ENCODE measurements around the gene CLK2. TPM values are rescaled to one million over a fixed set of nuclear protein-coding genes. Genes with fewer than 3 reads are reported as not detected.
"Not testable (repeated sequence)": the region's sequence is repeated elsewhere in the genome, so short reads cannot be mapped to it uniquely, and the experiment has no call there.

CLK2 gene
- total RNA-seq, 2 donors from 2014 or later, result 69.8 to 82.3 TPM

- H3K9me3 Mint-ChIP-seq; H3K27me3 ChIP-seq (ENCODE audit: control insufficient read depth, insufficient read depth, low read length, poor library complexity, severe bottlenecking); H3K4me3 Mint-ChIP-seq; H3K9ac ChIP-seq (ENCODE audit: extremely low read depth, low read length, poor library complexity, severe bottlenecking); H3K4me1 ChIP-seq (ENCODE audit: control insufficient read depth, insufficient read depth, low read length); H3K9me3 ChIP-seq (ENCODE audit: control insufficient read depth, low read length); H3K4me3 ChIP-seq (ENCODE audit: low read length); DNase-seq; H3K36me3 ChIP-seq (ENCODE audit: control insufficient read depth, insufficient read depth, low read length); H3K27ac Mint-ChIP-seq; H3K4me1 Mint-ChIP-seq; H3K27ac ChIP-seq (ENCODE audit: low read depth, low read length): not testable (repeated sequence)
- Mint-ChIP-seq H3K36me3 (ENCODE audit: low read depth) (peaks cover 16% of the 10 kb centered on the region), H3K27me3 (ENCODE audit: insufficient read depth) (peaks cover 14% of the 10 kb centered on the region)
- 90 to 100% methylated on average over 4 to 13 of the region's 13 CpGs for WGBS, 2 experiments (ENCODE audit: insufficient coverage in 1 of 2, insufficient read length in 1 of 2)
Observed at GRCh38 chr1:155232001-155232978, 41.0 kb downstream of the CLK2 start.

DNA sequence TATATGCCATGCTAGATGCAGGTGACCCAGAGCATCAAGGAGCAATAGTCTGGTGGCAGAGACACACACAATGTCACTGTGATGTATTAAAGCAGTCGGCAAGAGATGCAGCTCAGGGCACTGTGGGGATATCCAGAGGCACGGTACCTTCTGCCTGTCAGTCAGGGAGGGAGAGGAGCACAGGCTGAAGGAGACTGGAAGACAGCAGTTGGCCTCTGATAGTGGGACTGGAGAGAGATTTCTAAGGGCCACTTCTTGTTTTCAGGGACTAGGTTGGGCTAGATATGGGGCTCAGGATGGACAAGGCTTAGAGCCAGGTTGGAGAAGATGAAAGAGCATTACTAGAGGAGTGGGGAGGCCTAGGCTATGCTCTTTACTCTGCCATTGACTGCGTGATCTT, 42.0 kb downstream of the CLK2 start:
- not testable (repeated sequence) for H3K27ac ChIP-seq (ENCODE audit: low read depth, low read length); H3K4me3 ChIP-seq (ENCODE audit: low read length); H3K27me3 ChIP-seq (ENCODE audit: control insufficient read depth, insufficient read depth, low read length, poor library complexity, severe bottlenecking); H3K4me3 Mint-ChIP-seq; H3K4me1 Mint-ChIP-seq; H3K36me3 ChIP-seq (ENCODE audit: control insufficient read depth, insufficient read depth, low read length); H3K36me3 Mint-ChIP-seq (ENCODE audit: low read depth); DNase-seq; H3K9ac ChIP-seq (ENCODE audit: extremely low read depth, low read length, poor library complexity, severe bottlenecking); H3K9me3 ChIP-seq (ENCODE audit: control insufficient read depth, low read length); H3K27ac Mint-ChIP-seq; H3K4me1 ChIP-seq (ENCODE audit: control insufficient read depth, insufficient read depth, low read length); H3K9me3 Mint-ChIP-seq
- 78 to 91% methylated on average over 2 to 3 of the region's 3 CpGs for WGBS, 2 experiments (ENCODE audit: insufficient coverage in 1 of 2, insufficient read length in 1 of 2)
- H3K27me3 Mint-ChIP-seq (ENCODE audit: insufficient read depth), result peaks cover 14% of the 10 kb centered on the region

DNA sequence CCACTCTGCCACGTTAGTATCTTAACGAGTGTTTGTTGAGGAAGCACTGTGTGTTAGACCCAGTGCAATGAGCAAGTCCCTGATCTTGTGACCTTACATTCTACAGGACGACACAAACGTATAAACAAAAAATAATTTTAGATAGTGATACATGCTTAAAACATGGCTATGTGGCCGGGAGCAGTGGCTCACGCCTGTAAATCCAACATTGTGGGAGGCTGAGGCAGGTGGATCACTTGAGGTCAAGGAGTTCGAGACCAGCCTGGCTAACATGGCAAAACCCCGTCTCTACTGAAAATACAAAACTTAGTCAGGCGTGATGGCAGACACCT, 45.2 kb downstream of the CLK2 start:
- peak overlapping the region; percentile 97 for H3K27ac Mint-ChIP-seq
- peaks cover 14% of the 10 kb centered on the region for H3K27me3 Mint-ChIP-seq (ENCODE audit: insufficient read depth)
- H3K36me3 Mint-ChIP-seq (ENCODE audit: low read depth), result peaks cover 2% of the 10 kb centered on the region
- no peaks in the 10 kb centered on the region for H3K9me3 Mint-ChIP-seq
- no peaks in the 10 kb centered on the region for H3K27me3 ChIP-seq (ENCODE audit: control insufficient read depth, insufficient read depth, low read length, poor library complexity, severe bottlenecking)
- no peak for DNase-seq
- no peaks in the 10 kb centered on the region for H3K36me3 ChIP-seq (ENCODE audit: control insufficient read depth, insufficient read depth, low read length)
- peak overlapping the region; percentile 86 for H3K27ac ChIP-seq (ENCODE audit: low read depth, low read length)
- H3K9ac ChIP-seq (ENCODE audit: extremely low read depth, low read length, poor library complexity, severe bottlenecking), result peak overlapping the region; percentile 40
- H3K4me3 ChIP-seq (ENCODE audit: low read length), result peak overlapping the region; percentile 95
- no peaks in the 10 kb centered on the region for H3K9me3 ChIP-seq (ENCODE audit: control insufficient read depth, low read length)
- TF ChIP-seq CTCF (conservative IDR thresholded peaks at IDR 0.05), result no peak
- H3K4me1 ChIP-seq (ENCODE audit: control insufficient read depth, insufficient read depth, low read length), result no peaks in the 10 kb centered on the region
- 84 to 85% methylated on average over 7 to 9 of the region's 9 CpGs for WGBS, 2 experiments (ENCODE audit: insufficient coverage in 1 of 2, insufficient read length in 1 of 2)
- peaks cover 17% of the 10 kb centered on the region for H3K4me1 Mint-ChIP-seq
- H3K4me3 Mint-ChIP-seq, result peak overlapping the region; percentile 87

DNA sequence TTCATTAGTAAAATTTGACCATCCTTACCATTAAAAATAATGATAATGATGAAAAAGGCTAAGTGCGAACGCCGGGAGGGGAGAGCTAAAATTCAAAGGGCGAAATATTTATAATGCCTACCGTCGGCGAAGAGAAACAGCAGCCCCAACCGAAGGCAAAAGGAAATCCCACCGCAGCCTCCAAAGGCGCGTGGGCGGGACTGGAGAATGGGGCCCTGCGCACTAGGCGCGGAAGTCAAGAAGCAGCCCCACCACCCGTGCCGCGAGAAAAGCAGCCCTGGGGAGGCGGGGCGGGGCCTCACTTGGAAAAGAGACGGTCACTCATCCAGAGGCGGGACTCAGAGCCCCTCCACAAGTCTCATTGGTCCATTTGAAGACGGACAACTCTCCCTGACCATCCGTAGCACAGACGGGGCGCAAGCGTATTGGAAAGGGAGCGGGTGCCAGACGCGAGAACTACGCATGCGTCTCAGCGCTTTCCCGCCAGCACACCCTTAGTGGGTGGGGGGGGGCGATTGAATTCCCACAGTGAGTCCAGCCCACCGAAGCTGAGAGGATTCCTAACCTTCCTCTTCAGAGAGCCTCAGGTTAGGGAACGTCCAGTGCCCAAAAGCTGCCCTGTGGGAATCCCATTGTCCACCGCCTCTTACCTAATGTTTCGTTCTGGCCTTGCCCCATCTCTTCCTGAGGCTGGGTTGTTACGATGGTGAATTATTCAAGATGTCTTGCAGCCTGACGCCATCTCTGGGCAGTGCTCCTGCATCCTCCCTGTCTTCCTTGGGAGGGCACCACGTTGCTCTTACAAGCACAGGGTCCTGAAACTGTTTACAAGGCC, 45.8 kb downstream of the CLK2 start:
- TF ChIP-seq CTCF (conservative IDR thresholded peaks at IDR 0.05), result no peak
- whole genome bisulfite sequencing, 2 experiments (ENCODE audit: insufficient coverage in 1 of 2, insufficient read length in 1 of 2), result 2% methylated on average over 29 to 42 of the region's 42 CpGs
- H3K4me3 Mint-ChIP-seq, result peak overlapping the region; percentile 87
- Histone ChIP-seq H3K27me3 (ENCODE audit: control insufficient read depth, insufficient read depth, low read length, poor library complexity, severe bottlenecking) (no peaks in the 10 kb centered on the region), H3K9me3 (ENCODE audit: control insufficient read depth, low read length) (no peaks in the 10 kb centered on the region), H3K4me1 (ENCODE audit: control insufficient read depth, insufficient read depth, low read length) (no peaks in the 10 kb centered on the region), H3K9ac (ENCODE audit: extremely low read depth, low read length, poor library complexity, severe bottlenecking) (peak overlapping the region; percentile 74), H3K4me3 (ENCODE audit: low read length) (peak overlapping the region; percentile 95), H3K27ac (ENCODE audit: low read depth, low read length) (peak overlapping the region; percentile 90), H3K36me3 (ENCODE audit: control insufficient read depth, insufficient read depth, low read length) (no peaks in the 10 kb centered on the region)
- peaks cover 14% of the 10 kb centered on the region for H3K27me3 Mint-ChIP-seq (ENCODE audit: insufficient read depth)
- H3K4me1 Mint-ChIP-seq, result peaks cover 17% of the 10 kb centered on the region
- peaks cover 2% of the 10 kb centered on the region for H3K36me3 Mint-ChIP-seq (ENCODE audit: low read depth)
- H3K9me3 Mint-ChIP-seq, result no peaks in the 10 kb centered on the region
- peak; percentile 99 for DNase-seq
- peak overlapping the region; percentile 97 for H3K27ac Mint-ChIP-seq
